PC-9 (cell line): ENCODE measurements around the gene SLC7A6.

Experiments used
- EZH2 ChIP-seq: fragments of 200-600 bp; sonication (generic); IDR thresholded peaks from 2 replicates; pipeline ENCODE4 v1.8.0; 2017; ENCODE audit warnings: antibody characterized with exemption, low read depth
- TF ChIP-seq, protein P1 (sequence below): fragments of 200-600 bp; sonication (generic); conservative IDR thresholded peaks from 2 replicates; pipeline ENCODE4 v1.6.1; 2017; ENCODE audit warnings: mixed run types, antibody characterized with exemption, mild to moderate bottlenecking, moderate library complexity

DNA sequence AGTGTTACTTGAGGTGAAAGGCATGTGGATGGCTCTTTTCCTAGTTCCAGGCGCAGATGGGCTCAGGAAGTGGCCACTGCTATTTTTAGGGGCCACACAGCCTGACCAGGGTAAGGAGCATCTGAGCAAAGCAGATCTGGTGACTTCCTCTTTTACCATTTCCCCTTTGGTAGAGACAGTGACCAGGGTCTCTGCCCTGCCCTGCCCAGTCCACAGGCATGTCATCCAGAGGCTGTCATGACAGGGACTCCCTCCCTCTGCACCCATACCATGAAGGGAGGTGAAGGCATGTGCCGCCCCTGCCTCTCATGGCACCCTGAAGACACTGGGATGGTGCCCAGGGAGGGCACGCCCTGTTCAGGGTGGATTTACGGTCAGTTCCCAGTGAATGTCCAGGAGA is 16.9 kb upstream of the SLC7A6 start:
- TF ChIP-seq, protein P1, sequence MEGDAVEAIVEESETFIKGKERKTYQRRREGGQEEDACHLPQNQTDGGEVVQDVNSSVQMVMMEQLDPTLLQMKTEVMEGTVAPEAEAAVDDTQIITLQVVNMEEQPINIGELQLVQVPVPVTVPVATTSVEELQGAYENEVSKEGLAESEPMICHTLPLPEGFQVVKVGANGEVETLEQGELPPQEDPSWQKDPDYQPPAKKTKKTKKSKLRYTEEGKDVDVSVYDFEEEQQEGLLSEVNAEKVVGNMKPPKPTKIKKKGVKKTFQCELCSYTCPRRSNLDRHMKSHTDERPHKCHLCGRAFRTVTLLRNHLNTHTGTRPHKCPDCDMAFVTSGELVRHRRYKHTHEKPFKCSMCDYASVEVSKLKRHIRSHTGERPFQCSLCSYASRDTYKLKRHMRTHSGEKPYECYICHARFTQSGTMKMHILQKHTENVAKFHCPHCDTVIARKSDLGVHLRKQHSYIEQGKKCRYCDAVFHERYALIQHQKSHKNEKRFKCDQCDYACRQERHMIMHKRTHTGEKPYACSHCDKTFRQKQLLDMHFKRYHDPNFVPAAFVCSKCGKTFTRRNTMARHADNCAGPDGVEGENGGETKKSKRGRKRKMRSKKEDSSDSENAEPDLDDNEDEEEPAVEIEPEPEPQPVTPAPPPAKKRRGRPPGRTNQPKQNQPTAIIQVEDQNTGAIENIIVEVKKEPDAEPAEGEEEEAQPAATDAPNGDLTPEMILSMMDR = no peak
- TF ChIP-seq EZH2 = no peak
